Islet of Langerhans (tissue), 1 donor: Measurements from ENCODE around the gene DSCAML1.

ENCODE experiments used
- FAIRE-seq: peaks from one replicate; lab custom pipeline; 2011; peaks lifted over from hg19 to GRCh38; lab: Jason Lieb, UNC

Gene DSCAML1

GRCh38 chr11:117796872-117797529 lies at the start of gene DSCAML1:
Gene DSCAML1, minus strand, starts transcription at chr11:117797216. Its CDS starts 137 bp downstream, at chr11:117797079.
- FAIRE-seq = no peak

DNA sequence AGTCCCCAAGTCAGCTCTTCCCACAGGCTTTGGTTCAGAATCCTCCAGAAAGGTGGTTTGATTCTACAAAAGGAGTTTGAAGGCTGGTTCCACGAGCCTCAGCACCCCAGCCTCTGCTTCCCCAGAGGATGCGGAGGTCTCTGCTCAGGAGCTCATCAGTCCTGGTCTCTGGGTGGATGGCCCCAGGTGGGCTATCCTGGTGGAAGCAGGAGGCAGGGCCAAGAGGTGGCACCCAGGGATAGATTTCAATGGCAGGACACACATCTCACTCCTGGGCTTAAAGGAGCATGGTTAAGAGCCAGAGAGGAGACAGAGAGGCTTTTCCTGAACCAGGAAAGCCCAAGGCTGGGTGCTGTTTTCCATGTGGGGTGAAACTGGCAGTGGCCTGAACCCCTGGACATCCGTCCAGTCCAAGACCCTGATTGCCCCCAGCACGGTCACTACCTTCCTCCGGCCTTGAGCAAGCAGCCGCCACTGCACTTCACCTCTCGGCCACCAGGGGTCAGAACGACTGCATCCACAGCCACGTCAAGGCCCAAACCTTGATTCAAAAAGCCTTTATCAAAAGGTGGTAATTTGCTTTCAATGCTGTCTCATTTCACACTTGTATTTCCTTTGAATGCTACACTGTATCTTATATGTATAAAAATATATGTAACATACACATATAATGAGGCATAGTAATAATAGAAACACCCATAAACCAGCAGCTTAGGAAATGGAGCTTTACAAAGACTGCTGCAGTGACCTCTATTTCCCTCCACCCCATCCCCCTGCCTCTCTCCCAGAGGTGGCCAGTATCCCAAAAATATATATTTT lies 46.9 kb upstream of the DSCAML1 start:
- FAIRE-seq = peak; percentile 74

DNA sequence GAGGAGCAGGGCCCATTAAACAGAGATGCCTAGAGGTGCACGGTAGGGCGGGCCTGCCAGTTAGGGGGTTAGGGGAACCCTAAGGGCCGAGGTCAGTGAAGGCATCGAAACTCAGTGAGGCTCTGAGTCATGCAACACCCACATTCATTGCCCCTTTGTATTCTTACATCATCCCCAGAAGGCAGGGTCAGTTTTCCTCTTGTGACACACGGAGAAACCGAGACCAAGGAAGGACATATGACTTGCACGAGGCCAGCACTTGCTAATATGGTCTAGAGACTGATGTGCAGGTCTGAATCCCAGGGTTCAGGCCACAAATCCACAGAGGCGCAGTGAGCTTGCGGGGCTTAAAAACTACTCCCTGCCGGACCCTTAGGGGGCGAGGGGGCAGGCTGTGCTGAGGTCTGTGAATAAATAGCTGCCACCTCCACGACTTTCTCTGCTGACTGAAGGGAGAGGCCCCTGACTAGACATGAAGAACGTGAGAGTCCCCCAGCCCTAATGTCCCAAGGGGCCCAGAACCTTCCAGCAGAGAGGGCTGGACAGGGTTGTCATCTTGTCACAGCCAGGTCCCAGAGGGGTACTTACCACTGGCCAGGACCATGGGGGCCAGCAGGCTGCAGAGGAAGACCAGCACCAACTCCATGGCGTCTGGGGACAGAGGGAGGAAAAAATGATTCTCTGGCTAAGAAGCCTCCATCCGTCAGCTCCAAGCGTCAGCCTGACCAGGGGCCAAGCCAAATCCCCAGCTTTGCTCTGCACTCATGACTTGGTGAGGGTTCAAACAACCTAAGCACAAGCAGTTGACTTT lies 45.3 kb upstream of the DSCAML1 start:
- no peak for FAIRE-seq

- FAIRE-seq = no peak
Measured at GRCh38 chr11:117841551-117842031, 44.6 kb upstream of the DSCAML1 start.

- FAIRE-seq = no peak
Measured at GRCh38 chr11:117840881-117841550, 44.0 kb upstream of the DSCAML1 start.

DNA sequence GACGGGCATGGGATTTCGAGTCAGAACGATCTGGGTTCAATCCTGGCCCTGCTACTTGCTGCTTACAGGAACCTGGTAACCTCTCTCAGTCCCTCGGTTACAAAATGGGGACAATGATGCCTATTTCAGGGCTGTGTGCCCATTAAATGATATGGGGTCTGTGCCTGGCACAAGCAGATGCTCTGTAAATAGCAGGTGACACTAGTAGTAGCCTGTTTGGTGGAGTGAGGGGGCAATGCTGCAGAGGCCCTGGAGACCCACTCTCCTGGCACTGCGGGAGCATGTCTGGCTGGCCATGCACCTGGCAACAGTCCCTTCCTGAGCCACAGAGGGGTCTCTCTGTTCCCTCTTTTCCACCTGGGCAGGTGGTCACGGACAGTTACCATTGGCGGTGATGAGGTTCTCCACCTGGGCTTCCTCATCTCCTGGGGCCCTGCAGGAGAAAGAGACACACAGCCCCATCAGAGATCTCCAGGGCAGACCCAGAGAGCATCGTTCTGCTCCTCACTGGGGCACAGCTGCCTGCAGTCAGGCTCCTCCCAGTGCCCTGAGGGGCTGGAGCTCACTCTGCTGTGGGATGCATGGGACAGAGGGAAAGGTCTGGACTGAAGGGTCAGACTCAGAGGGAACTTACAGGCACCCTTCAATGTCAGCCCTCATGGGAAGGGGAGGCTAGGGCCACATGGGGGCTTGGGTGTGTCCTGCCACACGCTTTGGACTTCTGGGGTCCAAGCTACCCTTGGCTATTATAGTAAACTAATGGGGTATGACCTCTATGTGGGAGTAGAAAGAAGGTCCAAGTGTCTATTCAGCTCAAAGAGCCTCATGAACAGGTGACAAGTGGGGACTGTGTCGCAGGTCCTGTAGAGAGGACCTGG lies 43.2 kb upstream of the DSCAML1 start:
- FAIRE-seq = no peak

- FAIRE-seq = no peak
Measured at GRCh38 chr11:117839380-117839881, 42.4 kb upstream of the DSCAML1 start.

GRCh38 chr11:117838901-117839300 lies 41.9 kb upstream of the DSCAML1 start:
- no peak for FAIRE-seq

DNA sequence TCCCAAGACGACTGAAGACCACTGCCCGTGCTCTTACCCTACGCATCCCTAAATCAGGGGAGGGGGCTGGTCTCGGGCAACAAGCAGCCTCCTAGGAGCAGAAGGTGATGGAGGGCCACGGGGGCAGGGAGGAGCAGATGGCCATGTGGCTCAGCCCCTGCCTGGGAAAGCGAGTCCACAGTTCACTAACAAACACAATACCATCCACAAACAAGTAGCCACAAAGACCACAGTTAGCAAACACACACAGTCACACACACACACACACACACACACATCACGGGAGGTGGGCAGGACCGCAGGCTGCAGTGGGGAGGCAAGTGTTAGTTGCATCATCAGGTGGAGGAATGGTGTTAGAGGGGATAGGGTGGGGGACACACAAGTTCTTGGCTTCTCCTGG lies 40.8 kb upstream of the DSCAML1 start:
- no peak for FAIRE-seq

DNA sequence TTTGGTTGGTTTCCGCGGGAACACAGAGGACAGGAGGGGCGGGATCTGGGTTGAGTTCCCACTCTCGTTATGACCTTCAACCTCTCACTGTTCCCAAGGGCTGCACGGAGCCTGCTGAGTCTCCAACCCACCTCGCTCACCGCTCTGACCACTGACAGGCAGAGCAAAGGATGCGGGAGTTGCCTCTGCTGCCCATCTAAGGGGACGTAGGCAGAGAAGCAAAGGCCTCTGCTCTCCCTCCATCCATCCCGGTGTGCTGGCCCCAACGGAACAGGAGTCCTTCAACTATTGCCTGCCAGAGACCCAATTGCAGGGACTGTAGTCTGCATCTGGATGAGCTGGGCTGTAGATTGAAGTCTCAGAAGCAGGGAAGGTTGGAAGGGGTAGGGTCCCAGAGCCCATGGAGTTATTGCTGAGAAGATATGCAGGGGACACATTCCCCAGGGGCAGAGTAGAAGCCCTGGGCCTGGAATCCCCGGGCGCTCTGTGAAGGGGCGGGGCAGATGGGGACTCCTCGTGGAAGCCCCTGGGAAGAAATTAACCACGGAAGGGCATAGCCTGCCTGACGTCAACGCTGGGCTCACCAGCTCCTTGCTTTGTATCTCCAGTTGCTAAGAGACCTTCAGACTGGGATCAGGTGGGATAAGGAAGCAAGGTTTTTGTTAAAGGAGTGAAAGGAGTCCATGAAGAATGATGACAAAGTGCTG lies 40.2 kb upstream of the DSCAML1 start:
- FAIRE-seq = peak; percentile 38

- FAIRE-seq = no peak
Measured at GRCh38 chr11:117836077-117836960, 39.3 kb upstream of the DSCAML1 start.

GRCh38 chr11:117835576-117835975 lies 38.6 kb upstream of the DSCAML1 start:
- no peak for FAIRE-seq

- FAIRE-seq = no peak
Measured at GRCh38 chr11:117834838-117835443, 37.9 kb upstream of the DSCAML1 start.

DNA sequence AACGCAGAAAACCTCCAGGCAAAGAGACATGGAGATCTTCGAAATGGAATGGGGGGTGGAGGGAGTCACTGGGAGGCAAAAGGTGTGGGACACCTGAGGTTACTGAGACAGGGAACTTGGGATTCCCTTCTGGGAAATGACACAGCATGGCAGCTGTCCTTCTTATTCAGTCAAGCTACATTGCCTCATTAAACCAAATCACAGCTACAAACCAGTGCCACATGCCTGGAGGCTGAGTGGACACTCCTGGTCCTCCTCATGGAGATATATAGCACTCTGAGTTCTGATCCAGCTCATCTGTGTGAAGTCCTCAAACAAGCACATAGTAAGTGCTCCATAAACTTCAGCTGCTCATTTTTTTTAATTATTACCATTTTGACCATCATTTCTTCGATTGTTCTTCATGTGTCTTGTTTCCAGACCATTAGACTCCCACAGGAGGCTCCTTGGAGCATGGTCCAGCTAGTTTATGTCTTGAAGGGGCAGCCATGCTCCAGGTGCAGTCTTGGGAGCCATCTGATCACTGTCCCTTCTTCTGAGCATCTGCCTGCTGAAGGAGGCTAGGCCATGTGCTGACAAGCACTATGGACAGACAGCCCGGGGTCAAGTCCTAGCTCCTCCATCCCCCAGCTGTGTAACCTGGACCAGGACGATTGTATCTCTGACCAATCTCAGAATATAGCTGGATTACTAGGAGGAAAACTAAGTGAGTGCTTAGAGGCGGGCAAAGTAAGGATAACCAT lies 37.2 kb upstream of the DSCAML1 start:
- no peak for FAIRE-seq

DNA sequence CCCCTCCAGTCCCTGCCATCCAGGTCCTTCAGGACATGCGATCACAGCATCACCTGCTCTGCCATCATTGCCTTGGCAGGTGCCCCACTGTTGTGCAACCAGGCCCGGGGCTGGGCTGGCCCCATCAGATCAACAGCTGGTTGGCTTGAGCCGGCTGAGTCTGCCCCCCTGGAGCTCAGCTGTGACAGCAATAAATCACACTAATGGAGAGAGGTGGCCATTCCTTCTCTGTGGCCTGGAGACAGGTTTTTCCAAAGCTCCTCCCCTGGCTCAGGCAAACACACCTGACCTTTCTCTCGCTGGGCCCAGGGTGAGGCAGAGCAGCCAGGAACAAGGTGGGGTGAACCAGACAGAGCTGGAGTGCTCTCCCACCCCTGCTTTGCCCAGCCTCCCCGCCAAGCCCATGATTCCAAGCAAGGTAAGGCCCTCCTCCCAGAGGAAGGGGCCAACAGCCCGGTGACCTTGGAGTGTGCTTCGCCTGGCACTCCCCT lies 36.4 kb upstream of the DSCAML1 start:
- peak; percentile 90 for FAIRE-seq

- FAIRE-seq = no peak
Measured at GRCh38 chr11:117832511-117832910, 35.5 kb upstream of the DSCAML1 start.

GRCh38 chr11:117831661-117832415 lies 34.8 kb upstream of the DSCAML1 start:
- FAIRE-seq = no peak
